Activated CD4-positive, alpha-beta T cell treated with anti-CD3 and anti-CD28 coated beads, Interleukin-2, amount 50 U/mL, for 1 hour (primary cell): ENCODE results near the gene DBNL.
A peak's percentile ranks its signal among the peaks of the same experiment; 100 is the strongest.

Source experiments
- DNase-seq: peaks from one replicate; pipeline ENCODE4 v3.0.0-alpha.2; 2020

The DBNL gene

DNA sequence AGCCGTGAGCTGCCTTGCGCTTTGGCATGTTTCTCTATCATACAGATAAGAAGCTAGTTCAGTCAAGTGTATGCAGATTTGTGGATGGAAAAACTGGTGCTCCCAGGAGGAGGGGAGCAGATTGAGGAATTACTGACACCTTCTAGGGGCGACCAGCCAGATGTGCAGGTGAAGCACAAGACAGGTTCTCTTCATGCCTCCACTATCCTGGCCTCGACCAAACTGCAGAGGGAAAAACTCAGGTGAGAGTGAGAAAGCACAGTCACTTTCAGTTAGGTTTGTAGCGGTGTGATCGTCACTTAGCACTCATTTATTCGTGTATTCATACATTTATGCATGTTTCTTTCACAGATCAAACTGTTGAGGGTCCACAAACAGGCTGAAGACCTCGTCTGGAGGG, 600 bp upstream of the DBNL start:
- DNase-seq: no peak

DNA sequence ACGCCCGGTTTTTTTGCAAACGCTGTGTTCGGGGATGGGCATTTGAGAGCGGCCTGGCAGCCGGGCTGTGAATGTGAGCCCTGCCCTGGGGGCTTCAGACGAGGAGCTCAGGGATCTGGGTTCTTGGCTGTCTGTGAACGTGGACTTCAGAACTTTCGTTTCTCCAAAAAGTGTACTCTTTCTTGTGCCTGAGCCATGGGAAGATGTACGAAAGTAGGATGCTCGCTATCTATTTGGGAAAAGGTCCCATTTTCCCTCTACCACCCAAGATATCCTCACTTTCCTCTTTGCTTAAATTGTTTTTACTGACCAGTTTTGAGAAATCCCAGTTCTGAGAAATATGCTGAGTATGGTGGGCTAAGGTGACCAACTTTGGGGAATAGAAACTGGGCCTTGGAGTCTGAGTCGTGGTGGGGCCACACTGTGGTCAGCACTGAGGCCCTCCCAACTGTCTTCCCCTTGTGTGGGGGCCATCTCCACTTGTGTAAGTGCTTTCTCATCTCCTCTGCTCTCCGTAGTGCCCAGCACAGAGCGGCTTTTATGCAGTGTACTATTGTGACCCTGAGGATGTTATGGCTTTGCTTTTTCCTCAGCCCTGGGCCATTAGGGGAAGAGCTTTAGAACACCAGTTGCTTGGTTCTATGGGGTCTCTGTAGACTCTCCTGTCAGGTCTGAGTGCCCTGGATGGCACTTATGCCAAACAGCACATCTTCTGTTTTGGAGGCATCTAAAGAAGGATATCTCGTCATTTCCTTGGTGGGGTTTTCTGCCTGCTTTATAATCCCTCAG, 918 bp downstream of the DBNL start:
- DNase-seq: no peak

DNA sequence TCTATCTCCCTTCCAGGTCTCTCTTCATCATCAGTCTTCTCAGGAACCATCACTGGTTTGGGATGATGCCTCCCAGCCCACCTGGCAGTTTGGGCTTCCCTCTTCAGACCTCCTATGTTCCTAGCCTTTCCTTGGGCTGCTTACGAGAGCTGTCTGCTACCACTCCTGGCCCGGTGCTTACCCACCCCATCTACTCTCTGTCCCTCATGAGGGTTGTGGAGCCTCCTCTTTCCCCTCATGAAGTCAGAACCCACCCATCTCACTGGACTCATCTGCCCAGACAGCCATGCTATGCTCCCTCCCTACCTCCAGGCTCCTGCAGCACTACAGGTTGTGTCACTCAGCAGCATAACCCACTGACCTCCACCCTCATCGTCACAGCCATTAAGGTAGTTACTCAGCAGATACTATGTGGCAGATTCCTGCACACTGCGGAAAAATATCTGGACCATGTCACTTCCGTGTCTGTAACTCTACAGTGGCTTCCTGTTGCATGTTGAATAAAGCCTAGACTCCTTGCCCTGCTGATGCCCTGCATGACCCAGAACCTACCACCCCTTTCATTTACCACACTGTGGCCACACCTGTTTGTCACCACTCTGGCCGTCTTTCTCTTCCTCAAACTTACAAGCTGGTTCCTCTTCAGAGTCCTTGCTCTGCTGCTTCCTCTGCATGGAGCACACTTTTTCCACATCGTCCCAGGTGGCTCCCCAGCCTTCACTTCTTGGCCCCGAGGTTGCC, 2.0 kb downstream of the DBNL start:
- peak; percentile 36 for DNase-seq

DNA sequence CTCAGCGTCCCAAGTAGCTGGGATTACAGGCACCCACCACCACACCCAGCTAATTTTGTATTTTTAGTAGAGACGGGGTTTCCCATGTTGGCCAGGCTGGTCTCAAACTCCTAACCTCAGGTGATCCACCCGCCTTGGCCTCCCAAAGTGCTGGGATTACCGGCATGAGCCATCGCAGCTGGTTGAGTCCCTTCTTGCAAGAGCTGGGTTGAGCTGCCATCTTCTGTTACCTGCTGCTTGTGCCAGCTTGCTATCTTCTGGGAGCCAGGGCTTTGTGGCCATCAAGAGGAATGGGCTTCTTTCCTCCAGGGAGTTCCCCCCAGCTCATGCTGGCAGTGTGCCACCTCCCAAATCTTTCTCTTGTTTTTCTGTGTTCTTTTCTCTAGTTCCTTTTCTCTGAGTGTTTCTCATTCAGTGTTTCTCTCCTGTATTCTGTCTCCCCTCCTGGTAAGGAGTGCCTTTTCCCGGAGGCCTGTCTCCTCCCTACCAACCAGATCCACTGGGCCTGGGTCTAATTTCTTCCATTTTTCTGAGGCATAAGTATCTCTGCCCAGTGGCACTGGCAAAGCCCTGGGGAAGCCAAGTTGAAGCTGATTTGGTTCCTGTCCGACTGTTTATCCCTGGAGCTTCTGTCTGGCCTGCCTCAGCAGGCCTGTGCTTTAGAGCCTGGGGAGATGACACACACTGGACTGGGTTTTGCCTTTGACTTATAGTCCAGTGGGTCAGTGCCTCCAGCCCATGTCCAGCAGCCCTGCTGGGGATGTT, 3.7 kb downstream of the DBNL start:
- no peak for DNase-seq

DNA sequence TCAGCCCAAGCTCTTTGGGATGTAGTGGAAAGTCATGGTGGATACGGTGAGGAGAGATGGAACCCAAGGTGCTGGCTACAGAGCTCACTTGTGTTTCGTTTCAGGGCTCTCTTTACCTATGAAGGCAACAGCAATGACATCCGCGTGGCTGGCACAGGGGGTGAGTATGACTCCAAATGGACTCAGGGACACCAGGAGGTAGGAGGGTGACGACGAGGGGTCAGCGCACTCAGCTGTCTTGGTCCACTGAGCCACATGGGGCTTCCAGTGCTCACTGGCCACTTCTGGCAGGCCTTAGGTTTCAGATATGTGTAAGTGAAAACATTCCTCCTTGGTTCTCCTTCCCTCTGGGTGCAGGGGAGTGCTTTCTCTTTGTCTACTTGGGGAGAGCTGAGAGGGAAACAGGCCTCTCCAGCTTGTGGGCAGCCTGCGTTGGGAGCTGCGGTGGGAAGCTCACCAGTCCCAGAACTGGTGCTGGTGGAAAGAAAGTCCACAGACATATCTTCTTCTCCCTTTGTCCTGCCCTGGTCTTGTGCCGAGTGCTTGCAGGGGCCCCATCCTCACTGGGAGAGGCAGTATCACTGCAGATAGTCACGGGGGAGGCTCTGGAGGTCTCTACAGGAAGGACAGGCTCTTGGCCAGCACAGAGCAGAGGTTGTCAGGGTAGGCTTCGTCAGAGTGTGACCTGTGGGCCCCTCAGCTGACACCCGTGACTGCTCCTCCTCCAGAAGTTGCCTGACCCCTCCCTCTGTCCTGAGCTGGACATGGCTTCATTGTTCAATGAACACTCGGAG, 5.8 kb downstream of the DBNL start:
- no peak for DNase-seq

DNA sequence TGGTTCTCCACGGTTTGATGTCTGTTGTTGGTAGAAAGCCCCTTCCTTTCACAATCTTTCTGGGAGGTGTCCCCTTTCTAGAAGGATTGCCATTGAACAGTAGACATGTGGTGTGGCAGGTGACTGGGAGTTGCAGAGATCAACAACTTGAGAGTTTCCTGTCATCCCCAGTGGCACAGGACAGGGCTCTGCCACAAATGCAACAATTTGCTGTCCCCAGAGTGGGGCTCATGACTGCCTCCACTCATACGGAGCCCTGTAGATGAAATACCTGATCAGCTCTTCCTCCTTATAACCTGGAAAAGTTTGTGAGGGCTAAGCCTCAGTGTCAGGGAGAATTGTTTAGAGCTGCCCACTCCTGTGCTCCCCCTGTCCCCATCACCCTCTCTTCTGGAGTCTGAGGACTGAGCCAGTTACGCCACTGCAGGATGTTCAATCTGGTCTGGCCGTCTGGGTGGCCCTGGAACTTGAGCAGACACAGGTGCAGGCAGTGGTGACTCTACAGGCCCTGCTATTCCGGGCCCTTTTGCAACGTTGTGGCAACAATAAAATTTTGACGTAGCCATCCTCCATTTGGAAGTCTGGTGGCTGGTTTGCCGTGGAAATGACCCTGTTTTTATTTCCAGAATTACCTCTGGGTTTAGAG, 6.5 kb downstream of the DBNL start:
- DNase-seq: no peak

DNA sequence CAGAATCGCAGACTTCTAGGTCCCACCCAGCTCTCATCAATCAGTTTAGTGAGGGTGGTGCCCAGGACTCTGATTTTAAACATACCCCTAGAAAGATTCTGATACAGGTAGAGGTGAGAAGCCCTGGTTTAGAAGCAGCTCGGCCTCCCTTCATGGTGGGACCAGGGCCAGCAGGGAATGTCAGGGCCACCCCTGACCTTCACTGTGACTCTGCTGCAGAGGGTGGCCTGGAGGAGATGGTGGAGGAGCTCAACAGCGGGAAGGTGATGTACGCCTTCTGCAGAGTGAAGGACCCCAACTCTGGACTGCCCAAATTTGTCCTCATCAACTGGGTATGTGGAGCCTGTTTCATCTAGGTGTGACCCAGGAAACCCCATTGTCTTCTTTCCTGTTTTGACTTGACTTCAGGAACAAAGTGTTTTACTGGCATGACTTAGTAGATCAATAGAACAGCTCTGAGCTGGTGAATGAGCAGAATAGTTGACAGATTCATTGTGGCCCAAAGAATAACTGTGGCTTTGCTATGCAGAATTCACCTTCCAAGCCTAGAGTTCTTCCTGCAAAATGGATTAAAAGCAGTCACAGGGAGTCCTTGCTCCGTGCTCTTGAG, 7.2 kb downstream of the DBNL start:
- DNase-seq: no peak

DNA sequence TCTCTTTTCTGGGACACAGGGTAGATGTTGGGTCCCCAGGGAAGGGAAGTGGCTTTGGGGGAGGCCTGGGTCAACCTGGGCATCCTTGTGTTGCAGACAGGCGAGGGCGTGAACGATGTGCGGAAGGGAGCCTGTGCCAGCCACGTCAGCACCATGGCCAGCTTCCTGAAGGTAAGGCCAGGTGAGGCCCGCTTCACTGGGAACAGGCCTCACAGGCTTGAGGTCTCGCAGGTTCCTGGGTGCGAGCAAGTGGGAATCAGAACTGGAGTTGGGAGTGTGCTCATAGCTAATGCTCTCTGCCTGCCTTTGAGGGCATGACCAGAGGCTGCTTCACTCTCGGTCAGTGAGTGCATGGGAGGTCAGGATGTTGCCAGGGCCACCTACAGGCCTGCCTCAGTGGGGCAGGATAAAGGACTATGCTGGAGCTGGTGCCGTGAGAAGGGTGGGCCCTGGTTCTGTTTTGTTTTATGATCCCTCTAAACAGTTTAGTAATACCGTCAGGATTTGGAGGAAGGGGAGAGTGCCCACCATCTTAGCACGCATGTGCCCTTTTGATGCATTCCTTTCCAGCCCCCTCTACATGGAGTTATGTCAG, 8.4 kb downstream of the DBNL start:
- DNase-seq: no peak

DNA sequence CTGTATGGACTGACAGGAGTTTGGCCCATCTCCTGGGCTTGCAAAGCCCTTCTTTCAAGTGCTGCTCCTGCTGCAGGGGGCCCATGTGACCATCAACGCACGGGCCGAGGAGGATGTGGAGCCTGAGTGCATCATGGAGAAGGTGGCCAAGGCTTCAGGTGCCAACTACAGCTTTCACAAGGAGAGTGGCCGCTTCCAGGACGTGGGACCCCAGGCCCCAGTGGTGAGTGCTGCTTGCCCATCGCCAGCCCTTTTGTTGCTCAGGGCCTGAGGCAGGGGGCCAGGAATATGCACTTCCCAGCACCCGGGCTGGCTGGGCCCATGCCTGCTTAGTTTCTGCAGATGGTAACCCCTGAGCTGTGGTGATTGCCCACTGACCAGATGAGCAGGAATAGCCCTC, 12.2 kb downstream of the DBNL start:
- DNase-seq: no peak

DNA sequence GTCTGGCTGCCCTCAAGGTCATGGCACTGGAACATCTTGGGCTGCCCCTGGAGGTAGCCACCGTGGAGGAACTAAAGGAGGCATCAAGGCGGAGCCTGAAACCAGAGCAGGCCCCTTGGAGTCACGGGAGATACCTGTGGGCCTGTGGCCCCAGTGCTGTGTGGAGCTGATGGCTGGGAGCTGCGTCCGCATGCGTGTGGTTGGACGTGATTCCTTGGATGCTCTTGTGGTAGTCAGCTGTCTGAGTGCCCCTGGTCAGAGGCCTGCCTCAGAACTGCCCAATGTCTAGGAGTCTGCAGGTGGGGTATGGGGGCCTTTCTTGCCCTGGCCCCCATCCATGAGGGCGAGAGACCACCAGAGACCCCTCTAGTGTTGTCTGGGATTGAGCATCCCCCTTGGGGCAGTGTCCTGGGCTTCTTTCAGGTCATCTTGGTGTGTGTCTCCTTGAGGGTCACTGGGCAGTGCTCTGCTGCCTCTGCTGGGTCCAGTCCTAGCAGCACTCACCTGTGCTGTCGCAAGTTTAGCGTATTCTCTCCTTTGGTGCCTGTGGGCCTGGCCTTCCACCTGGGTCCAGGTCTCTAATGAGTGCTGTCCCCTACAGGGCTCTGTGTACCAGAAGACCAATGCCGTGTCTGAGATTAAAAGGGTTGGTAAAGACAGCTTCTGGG, 12.8 kb downstream of the DBNL start:
- DNase-seq: no peak

DNA sequence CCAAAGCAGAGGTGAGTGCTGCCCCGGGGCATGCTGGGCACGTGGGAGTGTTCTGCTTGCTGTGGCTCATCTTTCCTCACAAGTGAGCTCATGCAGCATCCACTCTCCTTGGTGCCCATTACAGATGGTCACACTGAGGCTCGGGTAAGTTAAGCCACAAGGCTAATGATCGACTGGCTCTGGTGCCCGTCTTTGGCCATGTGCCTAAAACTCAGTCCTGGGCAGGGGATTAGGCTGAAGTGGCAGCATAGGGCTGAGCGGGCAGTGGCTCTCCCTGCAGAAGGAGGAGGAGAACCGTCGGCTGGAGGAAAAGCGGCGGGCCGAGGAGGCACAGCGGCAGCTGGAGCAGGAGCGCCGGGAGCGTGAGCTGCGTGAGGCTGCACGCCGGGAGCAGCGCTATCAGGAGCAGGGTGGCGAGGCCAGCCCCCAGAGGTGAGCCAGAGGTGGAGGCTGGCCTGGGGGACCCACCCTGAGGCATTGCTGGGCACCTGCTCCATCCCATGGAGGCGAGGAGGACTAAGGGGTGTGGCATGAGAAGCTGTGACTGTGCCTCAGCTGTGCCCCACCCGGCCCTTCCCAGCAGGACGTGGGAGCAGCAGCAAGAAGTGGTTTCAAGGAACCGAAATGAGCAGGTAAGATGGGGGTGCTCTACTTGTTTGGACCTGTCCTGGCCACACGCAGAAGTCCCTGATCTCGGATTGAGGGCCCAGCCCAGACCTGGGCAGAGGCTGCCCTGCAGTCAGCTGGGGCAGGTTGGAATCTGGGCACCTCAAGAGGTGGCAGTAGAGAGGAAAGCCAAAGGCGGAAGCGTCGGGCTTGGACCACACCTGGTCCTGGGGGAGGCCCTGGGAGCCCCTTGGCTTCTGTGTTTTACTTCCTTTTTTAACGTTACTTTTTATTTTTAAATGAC, 13.6 kb downstream of the DBNL start:
- DNase-seq: no peak

DNA sequence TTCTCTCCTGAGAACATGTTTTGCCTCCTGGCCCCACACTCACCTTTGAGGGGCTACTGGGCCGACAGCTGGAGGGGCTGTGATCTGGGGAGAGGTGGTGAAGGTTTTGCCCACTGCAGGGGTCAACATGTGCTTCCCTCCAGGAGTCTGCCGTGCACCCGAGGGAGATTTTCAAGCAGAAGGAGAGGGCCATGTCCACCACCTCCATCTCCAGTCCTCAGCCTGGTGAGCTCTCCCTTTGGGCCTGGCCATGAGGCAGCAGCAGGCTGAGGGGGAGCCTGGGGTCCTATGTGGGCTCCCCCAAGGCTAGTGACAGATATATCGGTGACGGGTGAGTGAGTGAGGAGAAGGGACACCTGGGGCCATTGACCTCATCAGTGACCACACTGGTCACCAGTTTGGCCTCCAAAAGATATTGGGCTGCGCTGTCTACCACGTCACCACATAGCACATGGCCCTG, 14.3 kb downstream of the DBNL start:
- DNase-seq: no peak

DNA sequence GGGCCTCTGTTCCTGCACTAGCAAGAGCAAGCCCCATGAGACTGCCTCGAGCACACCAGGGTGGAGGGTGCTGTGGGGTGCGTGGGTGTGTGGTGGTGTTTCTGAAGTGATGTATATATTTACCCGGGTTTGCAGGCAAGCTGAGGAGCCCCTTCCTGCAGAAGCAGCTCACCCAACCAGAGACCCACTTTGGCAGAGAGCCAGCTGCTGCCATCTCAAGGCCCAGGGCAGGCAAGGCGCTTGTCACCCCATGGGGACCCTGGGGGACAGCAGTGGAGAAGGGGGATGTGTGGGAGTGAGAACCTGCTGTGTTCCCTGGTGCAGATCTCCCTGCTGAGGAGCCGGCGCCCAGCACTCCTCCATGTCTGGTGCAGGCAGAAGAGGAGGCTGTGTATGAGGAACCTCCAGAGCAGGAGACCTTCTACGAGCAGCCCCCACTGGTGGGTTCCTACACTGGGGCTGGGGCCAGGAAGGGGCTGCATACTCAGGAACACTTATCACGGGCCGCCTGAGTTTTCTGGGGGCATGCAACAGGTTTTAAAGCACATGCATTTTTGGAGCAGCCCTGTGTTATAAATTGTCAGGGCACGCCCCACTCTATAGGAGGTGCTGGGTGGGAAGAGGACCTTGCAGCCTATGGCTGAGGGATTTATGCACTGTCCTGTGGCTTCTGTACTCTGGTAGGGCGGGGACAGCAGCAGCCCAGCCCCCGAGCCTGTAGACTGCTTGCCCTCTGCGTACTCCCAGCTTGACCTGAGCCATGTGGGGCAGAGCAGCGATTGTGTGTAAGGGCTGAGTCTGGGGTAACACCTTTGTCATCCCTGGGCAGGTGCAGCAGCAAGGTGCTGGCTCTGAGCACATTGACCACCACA, 15.0 kb downstream of the DBNL start:
- DNase-seq: no peak

DNA sequence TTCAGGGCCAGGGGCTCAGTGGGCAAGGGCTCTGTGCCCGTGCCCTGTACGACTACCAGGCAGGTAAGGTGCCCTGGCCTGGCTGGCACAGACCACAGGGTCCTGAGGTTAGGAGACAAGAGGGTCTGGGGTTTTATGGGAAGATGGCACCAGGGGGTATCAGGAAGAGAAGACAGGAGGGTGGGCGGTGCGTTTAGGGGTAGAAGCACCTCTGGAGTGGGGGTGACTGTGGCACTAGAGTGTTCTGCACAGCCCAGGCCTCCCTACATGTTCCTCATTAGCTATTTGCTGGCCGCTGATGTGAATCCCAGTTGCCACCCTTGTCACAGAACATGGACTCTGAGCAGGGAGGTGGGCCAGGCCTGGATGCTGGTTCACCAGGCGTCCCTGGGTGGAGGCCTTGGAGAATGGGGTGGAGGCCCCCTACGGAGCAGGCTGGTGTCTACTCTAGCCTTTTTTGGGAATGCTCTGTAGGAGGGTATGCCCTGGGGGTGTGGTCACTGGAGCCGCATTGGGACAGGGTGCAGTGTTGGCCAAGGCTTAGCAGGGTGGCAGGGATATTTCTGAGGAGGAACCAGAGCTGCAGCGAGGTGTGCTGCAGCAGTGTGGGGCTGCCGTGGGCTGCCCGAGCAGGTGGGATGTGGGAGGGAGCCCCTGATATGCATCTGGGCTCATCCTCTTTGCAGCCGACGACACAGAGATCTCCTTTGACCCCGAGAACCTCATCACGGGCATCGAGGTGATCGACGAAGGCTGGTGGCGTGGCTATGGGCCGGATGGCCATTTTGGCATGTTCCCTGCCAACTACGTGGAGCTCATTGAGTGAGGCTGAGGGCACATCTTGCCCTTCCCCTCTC, 15.8 kb downstream of the DBNL start:
- no peak for DNase-seq

DNA sequence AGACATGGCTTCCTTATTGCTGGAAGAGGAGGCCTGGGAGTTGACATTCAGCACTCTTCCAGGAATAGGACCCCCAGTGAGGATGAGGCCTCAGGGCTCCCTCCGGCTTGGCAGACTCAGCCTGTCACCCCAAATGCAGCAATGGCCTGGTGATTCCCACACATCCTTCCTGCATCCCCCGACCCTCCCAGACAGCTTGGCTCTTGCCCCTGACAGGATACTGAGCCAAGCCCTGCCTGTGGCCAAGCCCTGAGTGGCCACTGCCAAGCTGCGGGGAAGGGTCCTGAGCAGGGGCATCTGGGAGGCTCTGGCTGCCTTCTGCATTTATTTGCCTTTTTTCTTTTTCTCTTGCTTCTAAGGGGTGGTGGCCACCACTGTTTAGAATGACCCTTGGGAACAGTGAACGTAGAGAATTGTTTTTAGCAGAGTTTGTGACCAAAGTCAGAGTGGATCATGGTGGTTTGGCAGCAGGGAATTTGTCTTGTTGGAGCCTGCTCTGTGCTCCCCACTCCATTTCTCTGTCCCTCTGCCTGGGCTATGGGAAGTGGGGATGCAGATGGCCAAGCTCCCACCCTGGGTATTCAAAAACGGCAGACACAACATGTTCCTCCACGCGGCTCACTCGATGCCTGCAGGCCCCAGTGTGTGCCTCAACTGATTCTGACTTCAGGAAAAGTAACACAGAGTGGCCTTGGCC, 16.6 kb downstream of the DBNL start:
- no peak for DNase-seq

DNA sequence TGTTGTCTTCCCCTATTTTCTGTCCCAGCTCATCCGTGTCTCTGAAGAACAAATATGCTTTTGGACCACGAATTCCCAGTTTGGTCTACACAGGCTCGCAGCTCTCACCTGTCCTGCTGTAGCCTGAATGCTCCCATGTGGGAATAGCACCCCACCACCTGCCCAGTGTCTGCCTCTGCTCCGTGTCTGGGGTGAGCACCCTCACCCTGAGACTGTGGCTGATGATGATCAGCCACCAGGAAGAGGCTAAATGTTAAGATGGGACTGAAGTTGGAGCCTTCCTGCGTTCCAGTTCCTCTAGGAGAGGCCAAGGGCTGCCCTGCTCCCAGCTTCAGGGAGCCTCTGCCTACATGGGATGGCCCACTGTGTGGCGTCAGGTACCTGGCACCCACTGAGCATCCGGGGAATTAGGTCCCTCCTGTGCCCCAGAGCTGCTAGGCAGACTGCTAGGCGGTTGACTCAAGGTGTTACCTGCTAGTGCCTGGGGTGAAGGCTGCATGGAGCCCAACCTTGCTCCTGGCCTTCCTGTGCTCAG, 17.2 kb downstream of the DBNL start:
- DNase-seq: no peak
